Right lobe of liver (tissue), 4 donors: ENCODE data around the gene SLC20A1.

Source experiments
- CTCF ChIP-seq, 4 donors: fragments of 200-600 bp in 3 of 4; fragments of 450-650 bp in 1 of 4; IDR thresholded peaks; one replicate each; pipeline versions ENCODE4 v1.5.1 to v1.8.0; 2016 to 2022; ENCODE audit warnings: antibody characterized with exemption in 4 of 4, mild to moderate bottlenecking in 2 of 4
- POLR2A ChIP-seq: fragments of 450-650 bp; IDR thresholded peaks from one replicate; pipeline ENCODE4 v1.6.1; 2017; ENCODE audit warnings: antibody characterized with exemption, mild to moderate bottlenecking
- donor health status: DM: no; HTN: no; CAD: no.
- donor health status: DM: no; HTN: no; CAD: no.
- donor health status: DM: no; HTN: yes; CAD: no.

DNA sequence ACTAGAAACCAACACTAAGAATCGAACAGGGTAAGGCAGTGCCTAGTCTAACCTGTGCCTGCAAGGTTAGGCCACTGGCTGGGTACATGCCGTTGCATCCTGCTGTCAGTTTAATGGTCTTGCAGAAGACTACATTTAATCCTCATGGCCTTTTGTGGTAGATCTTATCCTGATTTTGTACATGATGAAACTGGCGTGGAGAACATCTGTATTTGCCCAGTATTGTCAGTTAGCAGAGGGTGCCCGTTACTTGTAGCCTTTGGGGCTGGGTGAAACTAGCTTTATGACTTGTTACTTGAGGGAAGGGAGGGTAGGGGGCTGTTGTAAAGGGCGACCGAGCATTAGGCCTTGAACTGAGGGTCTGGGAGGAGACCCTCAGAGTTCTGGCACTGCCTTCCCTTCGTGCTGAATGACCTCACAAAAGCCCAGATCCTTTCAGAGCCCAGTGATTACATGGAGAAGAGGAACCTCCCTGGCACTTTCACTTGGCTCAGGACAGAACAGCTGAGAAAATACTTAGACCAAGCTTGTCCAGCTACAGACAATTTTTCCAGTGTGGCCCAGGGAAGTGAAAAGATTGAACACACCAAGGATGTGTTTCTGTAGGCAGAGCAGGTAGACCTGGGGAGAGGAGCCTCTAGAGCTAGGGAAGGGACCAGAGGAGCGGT, 19.5 kb downstream of the SLC20A1 start:
- TF ChIP-seq CTCF (IDR thresholded peaks at IDR 0.05): no peak
- no peak for TF ChIP-seq POLR2A
